Keratinocyte (primary cell): ENCODE results near the gene NECTIN1. TPM values are rescaled to one million over a fixed set of nuclear protein-coding genes. Genes with fewer than 3 reads are reported as not detected.

Source experiments
- DNase-seq: peaks from one replicate; pipeline ENCODE4 v3.0.0-alpha.2; 2011; ENCODE audit warnings: low read depth, missing footprints, low spot score
- FAIRE-seq: peaks from 2 replicates; lab custom pipeline; 2011; peaks lifted over from hg19 to GRCh38; lab: Jason Lieb, UNC
- H2AFZ ChIP-seq: 2 replicates; pipeline ENCODE4 v1.6.0; 2012; ENCODE audit warnings: low read length, control low read depth, inconsistent platforms; ENCODE audit not compliant: control insufficient read depth
- H3K27ac ChIP-seq: 2 replicates; pipeline ENCODE4 v1.5.1; 2011; ENCODE audit warnings: low read length; ENCODE audit not compliant: control insufficient read depth, insufficient read depth
- H3K27me3 ChIP-seq: 3 replicates; pipeline ENCODE4 v1.6.0; 2011; ENCODE audit warnings: low read length; ENCODE audit not compliant: control insufficient read depth, insufficient read depth; ENCODE audit errors: extremely low read depth
- H3K36me3 ChIP-seq, 2 experiments: 2 replicates in 1 of 2; 3 replicates in 1 of 2; pipeline ENCODE4 v1.5.1; 2011; ENCODE audit warnings: low read length in 2 of 2, mild to moderate bottlenecking in 1 of 2; ENCODE audit not compliant: control insufficient read depth in 2 of 2, insufficient read depth in 2 of 2; ENCODE audit errors: extremely low read depth in 1 of 2
- H3K4me1 ChIP-seq: 3 replicates; pipeline ENCODE4 v1.5.1; 2011; ENCODE audit warnings: low read length; ENCODE audit not compliant: control insufficient read depth, insufficient read depth; ENCODE audit errors: extremely low read depth
- H3K4me2 ChIP-seq: 3 replicates; pipeline ENCODE4 v1.6.0; 2011; ENCODE audit warnings: low read depth, low read length; ENCODE audit not compliant: control insufficient read depth, insufficient read depth; ENCODE audit errors: extremely low read depth
- H3K4me3 ChIP-seq, 3 experiments: fragments of 200-600 bp in 1 of 3; sonication (generic) in 1 of 3; 2 replicates in 2 of 3; 3 replicates in 1 of 3; pipeline ENCODE4 v1.5.1; 2011 to 2016; ENCODE audit warnings: low read length in 3 of 3, mild to moderate bottlenecking in 3 of 3, control low read depth in 2 of 3, inconsistent platforms in 1 of 3, low read depth in 1 of 3, mixed read lengths in 1 of 3, mixed run types in 1 of 3, moderate library complexity in 1 of 3; ENCODE audit not compliant: control insufficient read depth in 2 of 3, insufficient read depth in 2 of 3; ENCODE audit errors: extremely low read depth in 1 of 3
- H3K79me2 ChIP-seq: 2 replicates; pipeline ENCODE4 v1.6.0; 2012; ENCODE audit warnings: low read length; ENCODE audit not compliant: control insufficient read depth, insufficient read depth
- H3K9ac ChIP-seq: 3 replicates; pipeline ENCODE4 v1.6.0; 2011; ENCODE audit warnings: low read length; ENCODE audit not compliant: control insufficient read depth, insufficient read depth; ENCODE audit errors: extremely low read depth
- H3K9me1 ChIP-seq: 3 replicates; pipeline ENCODE4 v1.6.0; 2011; ENCODE audit warnings: low read length; ENCODE audit not compliant: control insufficient read depth, insufficient read depth; ENCODE audit errors: extremely low read depth
- H3K9me3 ChIP-seq: 2 replicates; pipeline ENCODE4 v1.5.1; 2012; ENCODE audit warnings: low read depth, low read length; ENCODE audit not compliant: control insufficient read depth
- H4K20me1 ChIP-seq: 3 replicates; pipeline ENCODE4 v1.6.0; 2011; ENCODE audit warnings: low read length; ENCODE audit not compliant: control insufficient read depth, insufficient read depth; ENCODE audit errors: extremely low read depth
- CTCF ChIP-seq, 3 experiments: IDR thresholded peaks in 1 of 3; conservative IDR thresholded peaks in 1 of 3; optimal IDR thresholded peaks in 1 of 3; 2 replicates in 2 of 3; 3 replicates in 1 of 3; pipeline versions ENCODE3 to v1.5.1; 2011; ENCODE audit warnings: low read length in 3 of 3, mild to moderate bottlenecking in 3 of 3, moderate library complexity in 2 of 3, control low read depth in 1 of 3, inconsistent platforms in 1 of 3; ENCODE audit not compliant: insufficient read depth in 2 of 3; ENCODE audit errors: extremely low read depth in 1 of 3
- EZH2 ChIP-seq: IDR thresholded peaks from one replicate; pipeline ENCODE4 v1.6.1; 2012; ENCODE audit warnings: inconsistent platforms, mild to moderate bottlenecking, low read length, moderate library complexity
- dilution Hi-C: fragments of 300-500 bp; cut with MboI; formaldehyde crosslinking; loops from one replicate; pipeline ENCODE4 v1.7.0; 2020; ENCODE audit warnings: low sequenced_read_pairs; ENCODE audit not compliant: extremely low pct_ligation_motif_present
- polyA plus RNA-seq, 5 experiments: library from polyadenylated mRNA; depleted of rRNA in 3 of 5; stranded (reverse) in 3 of 5; stranded (forward) in 1 of 5; unstranded in 1 of 5; fragments of >200 nt; gene quantifications; 1 replicate in 1 of 5; 2 replicates in 3 of 5; 3 replicates in 1 of 5; pipeline versions ENCODE4 v1.2.1 to v1.2.3, GENCODE V29; 2011 to 2012; ENCODE audit warnings: missing spikeins in 2 of 5, low read depth in 1 of 5, low replicate concordance in 1 of 5

Gene NECTIN1
- polyA plus RNA-seq, 1 donor (not counting 4 experiments of a cell fraction or from before 2014, with no cell fraction given), result 37.5 TPM

- Histone ChIP-seq H3K4me2 (no peak overlapping the region), H3K27ac (no peak overlapping the region), H3K9ac (no peak overlapping the region), H3K9me3 (no peaks in the 10 kb centered on the region), H3K27me3 (peaks cover 28% of the 10 kb centered on the region), H3K4me1 (no peaks in the 10 kb centered on the region), H4K20me1 (no peaks in the 10 kb centered on the region), H3K4me3 (no peak overlapping the region), H3K79me2 (no peaks in the 10 kb centered on the region), H3K9me1 (no peaks in the 10 kb centered on the region), H3K36me3 (no peaks in the 10 kb centered on the region), H2AFZ (no peak overlapping the region)
- DNase-seq, result no peak
- FAIRE-seq, result no peak
- dilution Hi-C loops, result no loop called here
- no peak for TF ChIP-seq CTCF (optimal IDR thresholded peaks at IDR 0.05 in 1 of 3, IDR thresholded peaks at IDR 0.05 in 1 of 3, conservative IDR thresholded peaks at IDR 0.05 in 1 of 3; ENCODE audit: extremely low read depth in 1 of 3, insufficient read depth in 2 of 3, low read length in 3 of 3)
- TF ChIP-seq EZH2, result no peak
Observed at GRCh38 chr11:119640541-119640940, 88.5 kb downstream of the NECTIN1 start.

GRCh38 chr11:119639642-119640205, 89.3 kb downstream of the NECTIN1 start:
- FAIRE-seq (no peak), DNase-seq (no peak)
- no peaks in the 10 kb centered on the region for H3K36me3 ChIP-seq
- no peaks in the 10 kb centered on the region for H3K79me2 ChIP-seq
- no peaks in the 10 kb centered on the region for H3K9me3 ChIP-seq
- H3K27me3 ChIP-seq, result peaks cover 25% of the 10 kb centered on the region
- no peaks in the 10 kb centered on the region for H3K4me1 ChIP-seq
- no peak overlapping the region for H3K27ac ChIP-seq
- no peaks in the 10 kb centered on the region for H3K9me1 ChIP-seq
- dilution Hi-C loops, result no loop called here
- no peak overlapping the region for H2AFZ ChIP-seq
- no peak for TF ChIP-seq CTCF (optimal IDR thresholded peaks at IDR 0.05 in 1 of 3, IDR thresholded peaks at IDR 0.05 in 1 of 3, conservative IDR thresholded peaks at IDR 0.05 in 1 of 3; ENCODE audit: extremely low read depth in 1 of 3, insufficient read depth in 2 of 3, low read length in 3 of 3)
- no peak for TF ChIP-seq EZH2
- H3K4me2 ChIP-seq, result no peak overlapping the region
- no peak overlapping the region for H3K4me3 ChIP-seq
- H4K20me1 ChIP-seq, result no peaks in the 10 kb centered on the region
- H3K9ac ChIP-seq, result no peak overlapping the region
